Mesenchymal stem cell (in vitro differentiated cells and primary cell): Measurements from ENCODE around the gene JMJD8.

Source experiments
- DNase-seq: peaks from one replicate; pipeline ENCODE4 v3.0.0-alpha.2; 2013
- H2AFZ ChIP-seq: one replicate; pipeline ENCODE4 v1.6.1; 2013; ENCODE audit warnings: low read depth, mild to moderate bottlenecking, control low read depth, inconsistent platforms, low read length, moderate library complexity
- H2AK5ac ChIP-seq: 2 replicates; pipeline ENCODE4 v1.6.1; 2013; ENCODE audit warnings: low read length, moderate library complexity, mild to moderate bottlenecking, inconsistent platforms; ENCODE audit not compliant: severe bottlenecking
- H2BK120ac ChIP-seq: one replicate; pipeline ENCODE4 v1.6.1; 2013; ENCODE audit warnings: low read depth, mild to moderate bottlenecking, inconsistent platforms, low read length, moderate library complexity
- H2BK12ac ChIP-seq, 2 experiments: one replicate each; pipeline ENCODE4 v1.6.1; 2013; ENCODE audit warnings: inconsistent platforms in 2 of 2, low read length in 2 of 2, mild to moderate bottlenecking in 2 of 2, moderate library complexity in 2 of 2, control low read depth in 1 of 2
- H2BK15ac ChIP-seq: one replicate; pipeline ENCODE4 v1.6.1; 2013; ENCODE audit warnings: mild to moderate bottlenecking, low read depth, inconsistent platforms; ENCODE audit not compliant: poor library complexity, severe bottlenecking
- H2BK5ac ChIP-seq: 2 replicates; pipeline ENCODE4 v1.6.1; 2013; ENCODE audit warnings: low read depth, mild to moderate bottlenecking, low read length, control low read depth, inconsistent platforms; ENCODE audit not compliant: poor library complexity, severe bottlenecking
- H3K14ac ChIP-seq, 2 experiments: one replicate each; pipeline ENCODE4 v1.6.1; 2013; ENCODE audit warnings: inconsistent platforms in 2 of 2, low read length in 2 of 2, control low read depth in 1 of 2, mild to moderate bottlenecking in 1 of 2, moderate library complexity in 1 of 2
- H3K18ac ChIP-seq, 2 experiments: one replicate each; pipeline ENCODE4 v1.6.1; 2013; ENCODE audit warnings: inconsistent platforms in 2 of 2, low read length in 2 of 2, control low read depth in 1 of 2, low read depth in 1 of 2, mild to moderate bottlenecking in 1 of 2
- H3K23ac ChIP-seq, 2 experiments: one replicate each; pipeline ENCODE4 v1.6.1; 2013; ENCODE audit warnings: inconsistent platforms in 2 of 2, low read length in 2 of 2, mild to moderate bottlenecking in 2 of 2, moderate library complexity in 2 of 2, control low read depth in 1 of 2
- H3K27ac ChIP-seq: 2 replicates; pipeline ENCODE4 v1.5.1; 2013; ENCODE audit warnings: mild to moderate bottlenecking, moderate library complexity, low read length, control low read depth, inconsistent platforms; ENCODE audit not compliant: poor library complexity, severe bottlenecking
- H3K27me3 ChIP-seq, 2 experiments: 2 replicates each; pipeline versions ENCODE4 v1.6.1 to v1.7.0; 2013; ENCODE audit warnings: low read length in 2 of 2, mild to moderate bottlenecking in 2 of 2, moderate library complexity in 2 of 2, control low read depth in 1 of 2, inconsistent platforms in 1 of 2; ENCODE audit not compliant: control insufficient read depth in 1 of 2, insufficient read depth in 1 of 2
- H3K36me3 ChIP-seq, 2 experiments: 2 replicates each; pipeline versions ENCODE4 v1.6.1 to v1.7.0; 2013; ENCODE audit warnings: low read length in 2 of 2, control low read depth in 1 of 2, inconsistent platforms in 1 of 2, low read depth in 1 of 2, mild to moderate bottlenecking in 1 of 2; ENCODE audit not compliant: insufficient read depth in 2 of 2, control insufficient read depth in 1 of 2
- H3K4ac ChIP-seq, 2 experiments: one replicate each; pipeline ENCODE4 v1.6.1; 2013; ENCODE audit warnings: inconsistent platforms in 2 of 2, low read length in 2 of 2, mild to moderate bottlenecking in 2 of 2, moderate library complexity in 2 of 2, control low read depth in 1 of 2, low read depth in 1 of 2
- H3K4me1 ChIP-seq: 2 replicates; pipeline ENCODE4 v1.6.1; 2013; ENCODE audit warnings: low read depth, low read length, control low read depth; ENCODE audit not compliant: control insufficient read depth, insufficient read depth
- H3K4me2 ChIP-seq: 2 replicates; pipeline ENCODE4 v1.6.1; 2013; ENCODE audit warnings: low read length, mild to moderate bottlenecking, inconsistent platforms; ENCODE audit not compliant: poor library complexity, severe bottlenecking
- H3K4me3 ChIP-seq, 2 experiments: 2 replicates each; pipeline versions ENCODE4 v1.5.1 to v1.7.0; 2013; ENCODE audit warnings: low read length in 2 of 2, mild to moderate bottlenecking in 2 of 2, control low read depth in 1 of 2, low read depth in 1 of 2; ENCODE audit not compliant: insufficient read depth in 1 of 2
- H3K79me1 ChIP-seq: replicated peaks from 2 replicates; pipeline ENCODE4 v1.6.1; 2013; ENCODE audit warnings: mild to moderate bottlenecking, control low read depth, low read length, inconsistent platforms; ENCODE audit not compliant: poor library complexity, severe bottlenecking
- H3K9ac ChIP-seq: 2 replicates; pipeline ENCODE4 v1.7.0; 2013; ENCODE audit warnings: mild to moderate bottlenecking, low read length, moderate library complexity
- H3K9me3 ChIP-seq: 2 replicates; pipeline ENCODE4 v1.7.0; 2013; ENCODE audit warnings: mild to moderate bottlenecking, low read length; ENCODE audit not compliant: control insufficient read depth
- H4K8ac ChIP-seq: one replicate; pipeline ENCODE4 v1.6.1; 2013; ENCODE audit warnings: inconsistent platforms, mild to moderate bottlenecking, low read length, moderate library complexity
- H4K91ac ChIP-seq: one replicate; pipeline ENCODE4 v1.6.1; 2013; ENCODE audit warnings: mild to moderate bottlenecking, low read length, inconsistent platforms
- WGBS: methylation state at CpG from one replicate; pipeline ENCODE4 v1.1.7; 2013; ENCODE audit warnings: mixed read lengths; 5-methylcytosine and 5-hydroxymethylcytosine counted together

The JMJD8 gene

DNA sequence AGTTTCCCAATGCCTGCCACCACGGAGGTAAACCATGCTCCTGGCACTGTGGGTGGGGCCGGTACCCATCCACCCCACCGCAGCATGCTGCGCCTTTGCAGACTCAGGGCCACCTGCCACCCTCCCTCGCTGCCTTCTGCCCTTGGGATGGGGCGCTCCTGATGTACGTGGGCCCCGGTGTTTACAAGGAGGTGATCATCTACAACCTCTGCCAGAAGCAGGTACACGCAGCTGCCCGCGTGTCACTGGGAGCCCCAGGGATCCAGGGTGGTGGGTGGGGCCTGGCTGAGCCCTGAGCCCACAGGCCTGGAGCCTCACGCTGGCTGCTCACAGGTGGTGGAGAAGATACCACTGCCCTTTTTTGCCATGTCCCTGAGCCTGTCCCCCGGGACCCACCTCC is 17.6 kb downstream of the JMJD8 start:
- Histone ChIP-seq H4K91ac (no peak overlapping the region), H3K4me3 (no peak overlapping the region), H3K14ac (no peak overlapping the region), H3K79me1 (peaks cover 18% of the 10 kb centered on the region), H3K4ac (no peak overlapping the region), H2BK120ac (no peak overlapping the region), H4K8ac (no peak overlapping the region), H3K4me2 (no peak overlapping the region), H2BK12ac (no peak overlapping the region), H3K18ac (no peak overlapping the region), H3K36me3 (peaks cover 25 to 54% of the 10 kb centered on the region in 2 experiments), H3K9ac (peak overlapping the region; percentile 67), H3K4me1 (peaks cover 16% of the 10 kb centered on the region), H2BK15ac (no peak overlapping the region), H3K27ac (no peak overlapping the region), H2AK5ac (no peak overlapping the region), H3K23ac (no peak overlapping the region), H2BK5ac (no peak overlapping the region), H3K27me3 (no peaks in the 10 kb centered on the region), H2AFZ (no peak overlapping the region), H3K9me3 (no peaks in the 10 kb centered on the region)
- no peak for DNase-seq
- WGBS, result 91% methylated on average over 13 of the region's 13 CpGs

GRCh38 chr16:662597-662996 is 21.5 kb downstream of the JMJD8 start:
- H3K4ac ChIP-seq, result no peak overlapping the region
- no peak overlapping the region for H2BK120ac ChIP-seq
- H3K23ac ChIP-seq, result no peak overlapping the region
- H3K4me1 ChIP-seq, result peaks cover 21% of the 10 kb centered on the region
- H3K27ac ChIP-seq, result no peak overlapping the region
- WGBS, result 95% methylated on average over 21 of the region's 21 CpGs
- no peak overlapping the region for H4K91ac ChIP-seq
- H3K9ac ChIP-seq, result no peak overlapping the region
- H3K4me2 ChIP-seq, result no peak overlapping the region
- H2BK15ac ChIP-seq, result no peak overlapping the region
- H3K14ac ChIP-seq, result no peak overlapping the region
- DNase-seq, result no peak
- no peaks in the 10 kb centered on the region for H3K9me3 ChIP-seq
- H3K79me1 ChIP-seq, result no peaks in the 10 kb centered on the region
- H2AK5ac ChIP-seq, result no peak overlapping the region
- no peak overlapping the region for H2AFZ ChIP-seq
- no peak overlapping the region for H2BK12ac ChIP-seq
- no peaks in the 10 kb centered on the region for H3K27me3 ChIP-seq
- no peak overlapping the region for H3K18ac ChIP-seq
- H4K8ac ChIP-seq, result no peak overlapping the region
- peaks cover 3 to 52% of the 10 kb centered on the region in 2 experiments for H3K36me3 ChIP-seq
- H3K4me3 ChIP-seq, result no peak overlapping the region
- no peak overlapping the region for H2BK5ac ChIP-seq

- H3K4me3 ChIP-seq, result no peak overlapping the region
- no peaks in the 10 kb centered on the region for H3K27me3 ChIP-seq
- no peak overlapping the region for H3K23ac ChIP-seq
- H3K18ac ChIP-seq, result no peak overlapping the region
- no peak overlapping the region for H2BK120ac ChIP-seq
- WGBS, result 97% methylated on average over 19 of the region's 19 CpGs
- no peak overlapping the region for H2AK5ac ChIP-seq
- no peak for DNase-seq
- no peak overlapping the region for H3K4ac ChIP-seq
- no peak overlapping the region for H3K27ac ChIP-seq
- no peak overlapping the region for H3K9ac ChIP-seq
- no peaks in the 10 kb centered on the region for H3K79me1 ChIP-seq
- no peak overlapping the region for H2BK5ac ChIP-seq
- H4K91ac ChIP-seq, result peak overlapping the region; percentile 63
- no peak overlapping the region for H2AFZ ChIP-seq
- H2BK15ac ChIP-seq, result no peak overlapping the region
- H3K36me3 ChIP-seq, result peaks cover 3 to 57% of the 10 kb centered on the region in 2 experiments
- peaks cover 17% of the 10 kb centered on the region for H3K4me1 ChIP-seq
- no peak overlapping the region for H3K14ac ChIP-seq
- H3K9me3 ChIP-seq, result no peaks in the 10 kb centered on the region
- H3K4me2 ChIP-seq, result no peak overlapping the region
- no peak overlapping the region for H4K8ac ChIP-seq
- H2BK12ac ChIP-seq, result no peak overlapping the region
Observed at GRCh38 chr16:662095-662494, 22.0 kb downstream of the JMJD8 start.

- Histone ChIP-seq H4K91ac (peak overlapping the region; percentile 64), H3K4me1 (peaks cover 17% of the 10 kb centered on the region), H2BK12ac (peak overlapping the region; percentile 29 to 69), H3K9me3 (no peaks in the 10 kb centered on the region), H3K23ac (no peak overlapping the region), H3K79me1 (no peaks in the 10 kb centered on the region), H3K18ac (peak overlapping the region; percentile 15 to 64), H4K8ac (peak overlapping the region; percentile 92), H3K36me3 (peaks cover 3 to 59% of the 10 kb centered on the region in 2 experiments), H2BK120ac (no peak overlapping the region), H2BK15ac (peak overlapping the region; percentile 33), H2AK5ac (peak overlapping the region; percentile 56), H2BK5ac (no peak overlapping the region), H3K4me2 (peak overlapping the region; percentile 35), H3K27me3 (no peaks in the 10 kb centered on the region), H3K27ac (no peak overlapping the region), H3K4me3 (no peak overlapping the region), H3K14ac (no peak overlapping the region), H3K9ac (peak overlapping the region; percentile 15), H3K4ac (peak overlapping the region in 1 of 2 experiments; percentile 31), H2AFZ (no peak overlapping the region)
- DNase-seq, result no peak
- 75% methylated on average over 33 of the region's 35 CpGs for WGBS
Observed at GRCh38 chr16:661184-661821, 22.8 kb downstream of the JMJD8 start.
